HEK293T (cell line): Measurements from ENCODE around the gene RPL10A.

ENCODE experiments used
- CTCF ChIA-PET: fragments of 350-600 bp; formaldehyde crosslinking; extraction: SDS; loops from one replicate; lab custom pipeline; 2021; ENCODE audit warnings: antibody characterized with exemption, inconsistent platforms; lab: Yijun Ruan, JAX
- POLR2A ChIA-PET: fragments of 350-600 bp; formaldehyde crosslinking; extraction: SDS; loops from one replicate; lab custom pipeline; 2020; ENCODE audit warnings: antibody characterized with exemption, inconsistent platforms; lab: Yijun Ruan, JAX
- DNase-seq: peaks from one replicate; pipeline ENCODE4 v3.0.0; 2012; ENCODE audit warnings: mixed read lengths; ENCODE audit errors: extremely low spot score
- ARNT ChIP-seq: fragments of 450-650 bp; IDR thresholded peaks from 2 replicates; pipeline ENCODE4 v1.6.1; 2017; ENCODE audit warnings: mild to moderate bottlenecking
- BHLHE40 ChIP-seq: fragments of 450-650 bp; IDR thresholded peaks from 2 replicates; pipeline ENCODE4 v1.6.1; 2016; ENCODE audit warnings: mild to moderate bottlenecking, moderate library complexity, borderline replicate concordance
- CTBP1 ChIP-seq: fragments of 450-650 bp; IDR thresholded peaks from 2 replicates; pipeline ENCODE4 v1.6.1; 2016; ENCODE audit warnings: borderline replicate concordance
- ELF4 ChIP-seq: fragments of 450-650 bp; IDR thresholded peaks from 2 replicates; pipeline ENCODE4 v1.6.1; 2017; ENCODE audit warnings: antibody characterized with exemption
- FOXA1 ChIP-seq: fragments of 450-650 bp; IDR thresholded peaks from 2 replicates; pipeline ENCODE4 v1.6.1; 2016; ENCODE audit warnings: mild to moderate bottlenecking
- FOXK2 ChIP-seq: fragments of 450-650 bp; IDR thresholded peaks from 2 replicates; pipeline ENCODE4 v1.6.1; 2016; ENCODE audit warnings: mild to moderate bottlenecking
- FOXM1 ChIP-seq: fragments of 450-650 bp; IDR thresholded peaks from 2 replicates; pipeline ENCODE4 v1.6.1; 2017; ENCODE audit warnings: mild to moderate bottlenecking, borderline replicate concordance
- HDGF ChIP-seq: fragments of 450-650 bp; IDR thresholded peaks from 2 replicates; pipeline ENCODE4 v1.6.1; 2017; ENCODE audit warnings: antibody characterized with exemption, borderline replicate concordance
- L3MBTL2 ChIP-seq: fragments of 450-650 bp; conservative IDR thresholded peaks from 2 replicates; pipeline ENCODE4 v1.6.1; 2016; ENCODE audit warnings: mild to moderate bottlenecking
- LEF1 ChIP-seq: fragments of 450-650 bp; IDR thresholded peaks from 2 replicates; pipeline ENCODE4 v1.6.1; 2017; ENCODE audit warnings: mild to moderate bottlenecking, borderline replicate concordance
- NFRKB ChIP-seq: fragments of 450-650 bp; IDR thresholded peaks from 2 replicates; pipeline ENCODE4 v1.6.1; 2016; ENCODE audit warnings: mild to moderate bottlenecking, moderate library complexity
- SP1 ChIP-seq: fragments of 450-650 bp; IDR thresholded peaks from 2 replicates; pipeline ENCODE4 v1.6.1; 2017
- SUZ12 ChIP-seq: fragments of 450-650 bp; IDR thresholded peaks from 2 replicates; pipeline ENCODE4 v1.6.1; 2016; ENCODE audit warnings: mild to moderate bottlenecking
- TARDBP ChIP-seq: fragments of 450-650 bp; IDR thresholded peaks from 2 replicates; pipeline ENCODE4 v1.6.1; 2016
- ZNF384 ChIP-seq: fragments of 450-650 bp; IDR thresholded peaks from 2 replicates; pipeline ENCODE4 v1.6.1; 2016
- TF ChIP-seq, protein P1 (sequence below): fragments of 450-650 bp; IDR thresholded peaks from 2 replicates; pipeline ENCODE4 v1.6.1; 2016

RPL10A gene

GRCh38 chr6:35468181-35468979, at the start of gene RPL10A:
Gene RPL10A, plus strand, starts transcription at chr6:35468401. Its CDS starts 34 bp downstream, at chr6:35468435.
- ChIA-PET CTCF (interaction anchor here (0.9 to 1.2 kb wide), 4 partner anchors 16 to 171 kb away, joined by 3 to 4 read pairs (median 4); partner anchors contain the start of genes DEF6 and FANCE), POLR2A (interaction anchor here (0.9 to 3.1 kb wide), 15 partner anchors 10 to 150 kb away, joined by 3 to 22 read pairs (median 4); partner anchors contain the start of genes FANCE and PPARD)
- peak; percentile 97 for DNase-seq
- TF ChIP-seq ELF4 = peak; percentile 97
- TF ChIP-seq LEF1 = no peak
- TF ChIP-seq L3MBTL2 = peak; percentile 33; the same call in 1 of the 2 replicates
- 0 out of 2 replicates have a peak, but pooled peaks have one; percentile 21 for TF ChIP-seq TARDBP
- TF ChIP-seq FOXA1 = no peak
- no peak; the same call in 1 of the 2 replicates for TF ChIP-seq CTBP1

DNA sequence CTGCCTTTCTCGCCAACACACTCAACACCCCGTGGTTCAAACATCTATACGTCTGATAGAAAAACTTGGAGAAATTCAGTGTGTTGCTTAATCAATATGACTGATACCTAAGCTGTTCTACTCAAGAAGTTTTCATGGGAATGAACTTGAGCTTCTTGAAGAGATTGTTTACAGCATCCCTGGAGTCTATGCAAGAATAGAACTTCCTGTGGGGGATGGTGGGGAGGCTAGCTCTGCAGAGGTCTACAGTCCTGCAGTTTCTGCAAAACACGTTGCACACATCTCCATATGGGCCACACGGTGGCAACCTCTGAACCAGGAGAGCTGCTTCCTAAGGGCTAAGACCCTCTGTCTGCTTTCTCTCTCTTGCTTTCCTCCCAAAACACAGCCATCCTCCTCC, 48.8 kb upstream of the RPL10A start:
- ChIA-PET POLR2A (interaction anchor here (0.8 kb wide), 1 partner anchor 49 kb away, joined by 4 read pairs; the partner anchor contains the start of gene RPL10A), CTCF (interaction anchor here (0.6 to 1.5 kb wide), 5 partner anchors 13 to 123 kb away, joined by 3 read pairs; no protein-coding TSS in a partner anchor)
- TF ChIP-seq NFRKB (no peak), FOXM1 (no peak), TARDBP (no peak), SP1 (no peak), FOXK2 (no peak), ZNF384 (no peak), FOXA1 (no peak), ELF4 (no peak), BHLHE40 (no peak), L3MBTL2 (no peak), HDGF (no peak), LEF1 (no peak), SUZ12 (no peak), CTBP1 (no peak), ARNT (no peak)
- TF ChIP-seq, protein P1, sequence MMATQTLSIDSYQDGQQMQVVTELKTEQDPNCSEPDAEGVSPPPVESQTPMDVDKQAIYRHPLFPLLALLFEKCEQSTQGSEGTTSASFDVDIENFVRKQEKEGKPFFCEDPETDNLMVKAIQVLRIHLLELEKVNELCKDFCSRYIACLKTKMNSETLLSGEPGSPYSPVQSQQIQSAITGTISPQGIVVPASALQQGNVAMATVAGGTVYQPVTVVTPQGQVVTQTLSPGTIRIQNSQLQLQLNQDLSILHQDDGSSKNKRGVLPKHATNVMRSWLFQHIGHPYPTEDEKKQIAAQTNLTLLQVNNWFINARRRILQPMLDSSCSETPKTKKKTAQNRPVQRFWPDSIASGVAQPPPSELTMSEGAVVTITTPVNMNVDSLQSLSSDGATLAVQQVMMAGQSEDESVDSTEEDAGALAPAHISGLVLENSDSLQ = no peak
- DNase-seq = peak; percentile 34

DNA sequence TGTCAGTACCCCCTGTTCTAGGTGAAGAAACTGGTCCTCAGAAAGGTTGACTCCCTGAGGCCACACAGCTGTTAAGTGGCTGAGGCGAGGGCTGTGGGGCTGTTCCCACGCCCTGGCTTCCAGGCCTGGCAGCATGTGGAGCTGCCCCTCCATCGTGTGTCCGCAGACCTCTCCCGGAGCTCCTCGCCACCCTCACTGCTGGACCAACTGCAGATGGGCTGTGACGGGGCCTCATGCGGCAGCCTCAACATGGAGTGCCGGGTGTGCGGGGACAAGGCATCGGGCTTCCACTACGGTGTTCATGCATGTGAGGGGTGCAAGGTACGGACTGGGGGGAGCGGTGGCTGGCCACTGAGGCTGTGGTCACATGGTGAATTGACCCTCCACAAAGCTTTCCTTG, 48.2 kb upstream of the RPL10A start:
- TF ChIP-seq LEF1 = no peak
- TF ChIP-seq SP1 = no peak
- no peak for TF ChIP-seq BHLHE40
- ChIA-PET POLR2A (interaction anchor here (0.8 kb wide), 1 partner anchor 48 kb away, joined by 4 read pairs; the partner anchor contains the start of gene RPL10A), CTCF (interaction anchor here (0.7 to 1.0 kb wide), 4 partner anchors 12 to 29 kb away, joined by 3 read pairs; no protein-coding TSS in a partner anchor)
- DNase-seq = no peak

DNA sequence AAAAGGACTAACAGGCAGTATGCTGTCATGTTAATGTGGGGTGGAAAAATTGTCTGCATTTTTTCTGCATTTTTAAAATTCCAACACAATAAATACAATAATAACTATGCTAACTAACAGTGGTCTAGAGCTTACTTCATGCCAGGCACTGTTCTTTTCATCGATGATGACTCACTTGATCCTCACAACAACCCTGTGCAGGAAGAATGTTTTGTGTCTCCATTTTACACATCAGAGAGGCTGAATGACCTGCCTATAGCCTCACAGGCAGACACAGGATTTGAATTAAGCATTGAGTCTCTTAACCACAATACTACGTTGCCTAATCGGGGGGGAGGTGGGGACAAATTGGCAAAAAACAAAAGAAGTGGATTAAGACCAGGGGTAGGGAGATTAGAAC, 42.9 kb upstream of the RPL10A start:
- TF ChIP-seq FOXM1 (no peak), SP1 (no peak)
- no peak for DNase-seq
- POLR2A ChIA-PET = no interaction called here
- CTCF ChIA-PET = no interaction called here

- DNase-seq = no peak
- TF ChIP-seq HDGF = no peak
- TF ChIP-seq NFRKB = no peak
- no peak for TF ChIP-seq LEF1
- TF ChIP-seq, protein P1 = no peak
- no peak for TF ChIP-seq ARNT
- TF ChIP-seq ZNF384 = no peak
- TF ChIP-seq TARDBP = no peak
- no peak for TF ChIP-seq ELF4
- TF ChIP-seq FOXK2 = no peak
- TF ChIP-seq CTBP1 = no peak
- no peak for TF ChIP-seq SUZ12
- no peak for TF ChIP-seq FOXA1
- TF ChIP-seq FOXM1 = no peak
- TF ChIP-seq L3MBTL2 = no peak
- TF ChIP-seq BHLHE40 = no peak
- TF ChIP-seq SP1 = no peak
- POLR2A ChIA-PET = no interaction called here
- CTCF ChIA-PET = no interaction called here
These were observed 42.1 kb upstream of the RPL10A start for GRCh38 chr6:35426074-35426473.

GRCh38 chr6:35427435-35427834, 40.8 kb upstream of the RPL10A start:
- no peak for DNase-seq
- ChIA-PET POLR2A (no interaction called here), CTCF (no interaction called here)

More at GRCh38 chr6:35427435-35427834, 40.8 kb upstream of the RPL10A start:
- TF ChIP-seq ARNT = no peak
- no peak for TF ChIP-seq SUZ12
- no peak for TF ChIP-seq BHLHE40
- no peak for TF ChIP-seq FOXK2
- TF ChIP-seq ZNF384 = no peak
- no peak for TF ChIP-seq LEF1
- TF ChIP-seq NFRKB = no peak
- TF ChIP-seq FOXM1 = no peak
- no peak for TF ChIP-seq ELF4
- no peak for TF ChIP-seq HDGF
- TF ChIP-seq, protein P1 = no peak
- no peak for TF ChIP-seq SP1
- TF ChIP-seq L3MBTL2 = no peak
- TF ChIP-seq CTBP1 = no peak
- TF ChIP-seq TARDBP = no peak
- no peak for TF ChIP-seq FOXA1
